HUES6 (cell line): Measurements from ENCODE around the gene GDA.

Experiments used
- H3K27ac ChIP-seq: 2 replicates; pipeline ENCODE4 v1.7.0; 2013; ENCODE audit warnings: low read depth, mild to moderate bottlenecking, low read length, inconsistent platforms
- H3K27me3 ChIP-seq: 2 replicates; pipeline ENCODE4 v1.6.1; 2013; ENCODE audit warnings: low read length; ENCODE audit not compliant: control insufficient read depth, insufficient read depth
- H3K36me3 ChIP-seq: 2 replicates; pipeline ENCODE4 v1.6.1; 2013; ENCODE audit warnings: low read length; ENCODE audit not compliant: control insufficient read depth, insufficient read depth
- H3K4me1 ChIP-seq: 2 replicates; pipeline ENCODE4 v1.6.1; 2013; ENCODE audit warnings: low read length; ENCODE audit not compliant: control insufficient read depth, insufficient read depth
- H3K4me3 ChIP-seq: 2 replicates; pipeline ENCODE4 v1.5.1; 2013; ENCODE audit warnings: low read depth, low read length
- H3K9ac ChIP-seq: one replicate; pipeline ENCODE4 v1.6.1; 2013; ENCODE audit warnings: mild to moderate bottlenecking, low read length
- H3K9me3 ChIP-seq: 2 replicates; pipeline ENCODE4 v1.6.1; 2013; ENCODE audit warnings: low read depth, low read length; ENCODE audit not compliant: control insufficient read depth, insufficient read depth

The GDA gene

DNA sequence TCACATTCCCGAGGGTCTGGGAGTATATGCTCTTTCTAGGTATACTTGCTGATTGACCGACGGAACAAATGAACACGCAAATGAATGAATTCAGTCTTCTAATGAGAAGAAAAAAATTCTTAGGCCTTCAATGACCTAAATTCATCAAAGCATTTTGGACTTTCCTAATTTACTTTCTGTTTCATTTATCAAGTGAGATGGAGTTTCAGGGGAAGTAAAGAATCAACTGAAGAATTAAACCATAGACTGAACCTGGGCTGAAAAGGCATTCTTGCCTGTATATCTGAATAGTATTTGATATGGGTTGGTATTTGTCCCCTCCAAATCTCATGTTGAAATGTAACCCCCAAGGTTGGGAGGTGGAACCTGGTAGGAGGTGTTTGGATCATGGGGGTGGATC lies 151.6 kb downstream of the GDA start:
- H3K4me1 ChIP-seq: no peaks in the 10 kb centered on the region; the same call in 1 of the 2 replicates

More for the DNA sequence above, 151.6 kb downstream of the GDA start:
- Histone ChIP-seq H3K27ac (no peak overlapping the region), H3K4me3 (no peak overlapping the region), H3K27me3 (no peaks in the 10 kb centered on the region), H3K36me3 (no peaks in the 10 kb centered on the region), H3K9me3 (no peaks in the 10 kb centered on the region), H3K9ac (no peak overlapping the region)
